ENCODE results near the gene NFATC4. TPM values are rescaled to one million over a fixed set of nuclear protein-coding genes. Genes with fewer than 3 reads are reported as not detected.

NFATC4 gene
- total RNA-seq, 2 experiments from 2014 or later, result not detected

DNA sequence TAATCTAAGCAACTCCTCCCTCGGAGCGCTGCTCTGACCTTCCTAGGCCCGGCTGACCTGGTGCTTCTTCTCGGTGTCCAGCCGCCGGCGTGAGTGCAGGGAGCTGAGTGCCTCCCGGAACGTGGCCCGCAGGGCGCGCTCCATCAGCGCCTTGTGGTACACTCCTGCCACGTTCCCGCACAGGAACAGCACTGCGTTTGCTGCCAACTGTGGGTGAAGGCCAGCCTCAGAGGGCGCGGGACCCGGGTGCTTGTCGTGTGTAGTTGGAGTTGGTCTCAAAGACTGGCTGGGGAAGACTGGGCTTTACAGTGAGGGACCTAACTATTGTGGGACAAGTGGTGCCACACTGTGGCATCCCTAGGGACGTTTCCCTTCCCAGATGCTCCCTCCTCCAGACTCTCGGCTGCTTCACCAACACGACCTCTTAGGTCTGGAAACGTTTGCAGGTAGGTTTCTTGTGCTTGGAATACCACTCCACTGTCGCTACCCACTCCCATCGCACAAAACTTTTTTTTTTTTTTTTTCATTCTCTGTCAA, 36.2 kb upstream of the NFATC4 start:
- Mint-ChIP-seq H3K36me3 (peaks cover 5% of the 10 kb centered on the region), H3K4me3 (peak overlapping the region; percentile 82), H3K9me3 (no peaks in the 10 kb centered on the region), H3K27ac (peak overlapping the region; percentile 77), H3K27me3 (peaks cover 32% of the 10 kb centered on the region), H3K4me1 (peaks cover 51% of the 10 kb centered on the region)
- POLR2A ChIA-PET, result interaction anchor here (0.6 to 6.8 kb wide), 7 partner anchors 18 to 218 kb away, joined by 3 to 135 read pairs (median 9); partner anchors contain the start of genes CBLN3, DCAF11, KHNYN and LTB4R
- no peak for ATAC-seq (ENCODE audit: low read depth)
- DNase-seq, result peak; percentile 46

DNA sequence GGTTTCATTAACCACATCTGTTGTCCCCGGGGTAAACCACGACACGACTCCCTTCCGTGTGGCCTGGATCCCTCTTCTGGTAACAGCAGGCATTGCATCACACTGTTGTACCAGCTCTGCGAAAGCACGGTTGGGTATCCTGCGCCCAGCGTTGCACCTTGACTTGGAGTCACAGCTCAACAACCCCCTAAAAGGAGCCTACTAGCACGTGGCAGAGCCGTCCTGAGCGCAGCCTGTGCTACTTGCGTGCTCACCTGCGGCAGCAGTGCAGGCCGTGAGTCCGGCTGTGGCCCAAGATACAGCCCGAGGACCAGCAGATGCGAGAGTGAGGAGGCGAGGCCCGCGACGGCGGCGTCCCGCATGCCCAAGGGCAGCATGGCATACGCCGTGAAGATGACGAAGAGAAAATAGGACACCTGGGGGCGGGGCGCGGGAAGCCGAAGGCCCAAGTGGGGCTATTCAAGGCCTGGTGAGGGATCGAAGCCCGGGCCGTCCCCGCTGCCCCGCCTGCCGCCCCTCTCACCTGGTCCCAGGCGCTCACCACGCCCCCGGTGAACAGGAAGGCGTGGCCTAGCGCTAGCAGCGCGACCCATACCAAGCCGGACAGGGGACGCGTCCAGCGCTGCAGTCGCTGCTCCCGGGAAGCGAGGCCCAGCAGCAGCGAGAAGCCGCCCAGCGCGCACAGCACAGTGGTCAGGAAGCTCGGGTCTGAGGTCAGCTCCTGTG, 35.6 kb upstream of the NFATC4 start:
- DNase-seq, result peak; percentile 76
- Mint-ChIP-seq H3K27ac (peak overlapping the region; percentile 77), H3K27me3 (peaks cover 32% of the 10 kb centered on the region), H3K36me3 (peaks cover 6% of the 10 kb centered on the region), H3K9me3 (no peaks in the 10 kb centered on the region), H3K4me3 (peak overlapping the region; percentile 82), H3K4me1 (peaks cover 46% of the 10 kb centered on the region)
- POLR2A ChIA-PET, result interaction anchor here (0.6 to 6.8 kb wide), 10 partner anchors 19 to 218 kb away, joined by 3 to 135 read pairs (median 8); partner anchors contain the start of genes CBLN3, DCAF11, IRF9 and KHNYN
- peak; percentile 73 for ATAC-seq (ENCODE audit: low read depth)

- POLR2A ChIA-PET, result interaction anchor here (1.0 to 6.8 kb wide), 6 partner anchors 23 to 95 kb away, joined by 3 to 135 read pairs (median 9); partner anchors contain the start of genes CBLN3, KHNYN, LTB4R and TINF2
- Mint-ChIP-seq H3K27me3 (peaks cover 32% of the 10 kb centered on the region), H3K4me1 (peaks cover 39% of the 10 kb centered on the region)
Measured at GRCh38 chr14:24334431-24335291, 33.3 kb upstream of the NFATC4 start, which contains the start of gene ADCY4. ADCY4 (minus strand) TSS chr14:24335071; CDS start chr14:24334652, 419 bp downstream.

DNA sequence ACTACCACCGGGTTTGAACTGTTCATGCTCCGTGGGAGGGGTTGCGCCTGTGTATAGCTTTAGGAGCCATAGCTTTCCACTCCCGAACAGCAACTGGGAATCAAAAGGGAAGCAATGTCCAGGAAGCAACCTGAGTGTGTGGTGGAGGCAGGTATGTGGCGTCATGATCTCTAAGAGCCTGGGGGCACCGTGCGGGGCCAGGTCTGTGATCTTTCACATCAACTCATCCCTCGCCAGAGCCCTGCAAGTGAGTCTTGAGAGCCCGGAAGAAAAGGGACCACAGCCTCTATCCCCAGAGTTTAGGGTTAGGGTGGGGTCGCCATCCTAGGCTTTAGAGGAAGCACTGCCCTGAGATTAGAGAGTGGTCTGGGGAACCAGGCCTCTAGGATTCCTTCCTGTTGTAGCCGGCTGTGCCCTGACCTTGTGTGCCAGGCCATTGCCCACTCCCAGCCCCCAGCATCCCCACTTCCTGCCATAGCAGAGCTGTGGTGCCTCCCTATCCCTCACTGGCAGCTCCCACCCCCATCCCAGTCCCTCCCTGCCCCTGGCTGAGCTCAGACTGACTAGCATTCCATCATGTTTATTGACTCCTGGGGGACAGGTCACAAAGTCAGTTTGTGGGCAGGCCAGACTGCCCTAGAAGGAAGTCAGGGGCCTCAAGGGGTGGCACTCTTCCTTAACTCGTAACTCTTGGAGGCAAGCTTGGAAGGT, 32.4 kb upstream of the NFATC4 start:
- peak overlapping the region; percentile 42 for H3K4me3 Mint-ChIP-seq
- H3K9me3 Mint-ChIP-seq, result no peaks in the 10 kb centered on the region
- H3K4me1 Mint-ChIP-seq, result peaks cover 36% of the 10 kb centered on the region
- POLR2A ChIA-PET, result interaction anchor here (1.0 to 3.3 kb wide), 5 partner anchors 10 to 100 kb away, joined by 3 to 27 read pairs (median 3); partner anchors contain the start of genes CBLN3, KHNYN and TINF2
- ATAC-seq (ENCODE audit: low read depth) (no peak), DNase-seq (no peak)
- peaks cover 14% of the 10 kb centered on the region for H3K36me3 Mint-ChIP-seq
- H3K27me3 Mint-ChIP-seq, result peaks cover 28% of the 10 kb centered on the region
- H3K27ac Mint-ChIP-seq, result no peak overlapping the region

More at GRCh38 chr14:24334431-24335291, 33.3 kb upstream of the NFATC4 start, which contains the start of gene ADCY4:
- Mint-ChIP-seq H3K27ac (no peak within 1 kb of the TSS), H3K36me3 (peaks cover 14% of the 10 kb centered on the region), H3K9me3 (no peaks in the 10 kb centered on the region), H3K4me3 (peak within 1 kb of the TSS; percentile 56)
- peak; percentile 58 for DNase-seq
- ATAC-seq (ENCODE audit: low read depth), result peak; percentile 19

- Mint-ChIP-seq H3K9me3 (no peaks in the 10 kb centered on the region), H3K4me1 (peaks cover 28% of the 10 kb centered on the region), H3K27ac (no peak overlapping the region), H3K4me3 (no peak overlapping the region), H3K27me3 (peaks cover 30% of the 10 kb centered on the region), H3K36me3 (peaks cover 14% of the 10 kb centered on the region)
- POLR2A ChIA-PET, result interaction anchor here (0.8 to 3.3 kb wide), 3 partner anchors 40 to 100 kb away, joined by 3 to 27 read pairs (median 3); partner anchors contain the start of genes CBLN3 and KHNYN
- DNase-seq (no peak), ATAC-seq (ENCODE audit: low read depth) (no peak)
Measured at GRCh38 chr14:24337144-24337823, 30.7 kb upstream of the NFATC4 start.

DNA sequence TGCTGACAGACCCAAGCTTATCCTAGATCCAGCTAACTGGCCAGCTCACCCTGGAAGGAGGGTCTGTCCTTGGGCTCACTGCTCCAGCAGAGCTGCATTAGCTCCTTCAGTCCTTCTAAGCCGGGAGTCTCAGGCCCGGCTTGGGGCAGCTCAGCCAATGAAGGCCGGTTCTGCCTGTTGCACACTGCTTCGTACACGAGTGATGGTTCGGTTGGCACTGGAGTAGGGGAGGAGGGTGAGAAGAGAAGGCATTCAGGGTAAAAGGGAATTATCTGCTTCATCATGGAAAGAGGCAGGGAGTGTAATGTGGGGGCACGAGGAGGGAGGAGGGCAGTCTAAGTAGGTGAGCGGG, 30.2 kb upstream of the NFATC4 start:
- ATAC-seq (ENCODE audit: low read depth), result no peak
- no peaks in the 10 kb centered on the region for H3K9me3 Mint-ChIP-seq
- H3K4me3 Mint-ChIP-seq, result no peak overlapping the region
- H3K27me3 Mint-ChIP-seq, result peaks cover 31% of the 10 kb centered on the region
- DNase-seq, result no peak
- peaks cover 14% of the 10 kb centered on the region for H3K36me3 Mint-ChIP-seq
- POLR2A ChIA-PET, result interaction anchor here (0.8 to 3.3 kb wide), 4 partner anchors 39 to 100 kb away, joined by 3 to 27 read pairs (median 3); partner anchors contain the start of genes CBLN3 and KHNYN
- peaks cover 24% of the 10 kb centered on the region for H3K4me1 Mint-ChIP-seq
- no peak overlapping the region for H3K27ac Mint-ChIP-seq

GRCh38 chr14:24338843-24339242, 29.1 kb upstream of the NFATC4 start:
- Mint-ChIP-seq H3K27me3 (peaks cover 26% of the 10 kb centered on the region), H3K27ac (peak overlapping the region; percentile 61), H3K4me3 (peak overlapping the region; percentile 94), H3K9me3 (no peaks in the 10 kb centered on the region), H3K36me3 (peaks cover 14% of the 10 kb centered on the region), H3K4me1 (peaks cover 21% of the 10 kb centered on the region)
- POLR2A ChIA-PET, result interaction anchor here (1.1 to 4.2 kb wide), 5 partner anchors 12 to 98 kb away, joined by 3 to 53 read pairs (median 4); partner anchors contain the start of genes CBLN3 and KHNYN
- no peak for ATAC-seq (ENCODE audit: low read depth)
- peak; percentile 23 for DNase-seq

- ATAC-seq (ENCODE audit: low read depth) (peak; percentile 93), DNase-seq (peak; percentile 76)
- Mint-ChIP-seq H3K27ac (peak within 1 kb of the TSS; percentile 90), H3K36me3 (peaks cover 14% of the 10 kb centered on the region), H3K4me3 (peak within 1 kb of the TSS; percentile 94), H3K27me3 (peaks cover 23% of the 10 kb centered on the region), H3K4me1 (peaks cover 18% of the 10 kb centered on the region), H3K9me3 (no peaks in the 10 kb centered on the region)
- POLR2A ChIA-PET, result interaction anchor here (0.6 to 4.2 kb wide), 9 partner anchors 13 to 170 kb away, joined by 3 to 53 read pairs (median 4); partner anchors contain the start of genes CBLN3, KHNYN, MDP1 and RABGGTA
Measured at GRCh38 chr14:24339284-24340151, 28.5 kb upstream of the NFATC4 start, which contains the start of gene RIPK3. RIPK3 (minus strand) TSS chr14:24339991; CDS start chr14:24339826, 165 bp downstream.

- ATAC-seq (ENCODE audit: low read depth) (no peak), DNase-seq (no peak)
- peak overlapping the region; percentile 94 for H3K4me3 Mint-ChIP-seq
- H3K36me3 Mint-ChIP-seq, result peaks cover 9% of the 10 kb centered on the region
- H3K9me3 Mint-ChIP-seq, result no peaks in the 10 kb centered on the region
- peaks cover 17% of the 10 kb centered on the region for H3K27me3 Mint-ChIP-seq
- H3K4me1 Mint-ChIP-seq, result peaks cover 13% of the 10 kb centered on the region
- POLR2A ChIA-PET, result interaction anchor here (1.6 to 4.2 kb wide), 2 partner anchors 90 to 96 kb away, joined by 8 to 53 read pairs; partner anchors contain the start of genes CBLN3 and KHNYN
- H3K27ac Mint-ChIP-seq, result no peak overlapping the region
Measured at GRCh38 chr14:24340606-24341005, 27.4 kb upstream of the NFATC4 start.

DNA sequence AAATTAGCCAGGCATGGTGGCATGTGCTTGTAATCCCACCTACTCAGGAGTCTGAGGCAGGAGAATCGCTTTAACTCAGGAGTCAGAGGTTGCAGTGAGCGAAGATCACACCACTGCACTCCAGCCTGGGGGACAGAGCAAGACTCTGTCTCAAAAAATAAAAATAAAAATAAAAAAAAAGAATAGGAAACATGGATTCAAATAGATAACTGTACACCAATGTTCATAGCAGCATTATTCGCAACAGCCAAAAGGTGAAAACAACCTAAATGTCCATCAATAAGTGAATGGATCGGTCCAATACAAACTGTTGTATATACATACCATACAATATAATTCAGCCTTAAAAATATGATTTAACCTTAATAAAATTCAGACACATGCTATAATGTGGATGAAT, 25.1 kb upstream of the NFATC4 start:
- ATAC-seq (ENCODE audit: low read depth) (no peak), DNase-seq (no peak)
- POLR2A ChIA-PET, result interaction anchor here (4.2 kb wide), 1 partner anchor 88 kb away, joined by 53 read pairs; the partner anchor contains the start of genes CBLN3 and KHNYN
- Mint-ChIP-seq H3K36me3 (peaks cover 7% of the 10 kb centered on the region), H3K4me1 (peaks cover 13% of the 10 kb centered on the region), H3K27me3 (peaks cover 29% of the 10 kb centered on the region), H3K4me3 (no peak overlapping the region), H3K9me3 (no peaks in the 10 kb centered on the region), H3K27ac (no peak overlapping the region)

Measured in activated naive CD8-positive, alpha-beta T cell treated with anti-CD3 and anti-CD28 coated beads, Interleukin-2, amount 10 ng/mL, durations not matched to agents 7 days and 5 days (primary cell).